ENCODE measurements around the gene RASSF3.

GRCh38 chr12:64608901-64609535, 1.3 kb upstream of the RASSF3 start:
- TF ChIP-seq CTCF (conservative IDR thresholded peaks at IDR 0.05; ENCODE audit: low read depth, low read length) (no peak), EZH2 (IDR thresholded peaks at IDR 0.05; ENCODE audit: low read length, unreplicated experiment) (no peak)
